ENCODE results near the gene FAM3A.
"Not testable (repeated sequence)": the region's sequence is repeated elsewhere in the genome, so short reads cannot be mapped to it uniquely, and the experiment has no call there.

FAM3A gene

GRCh38 chrX:154515966-154516655, at the start of gene FAM3A:
FAM3A (minus strand) TSS chrX:154516232; CDS start chrX:154515772, 460 bp downstream.
- no peak for TF ChIP-seq EZH2phosphoT487 (IDR thresholded peaks at IDR 0.05; ENCODE audit: borderline replicate concordance, low read length)
- TF ChIP-seq CTCF (IDR thresholded peaks at IDR 0.05; ENCODE audit: low read depth, low read length, poor library complexity, severe bottlenecking): no peak
- no peaks in the 10 kb centered on the region for H3K27me3 ChIP-seq (ENCODE audit: control insufficient read depth, low read length)

GRCh38 chrX:154562295-154562694, 46.3 kb upstream of the FAM3A start:
- not testable (repeated sequence) for H3K4me3 ChIP-seq (ENCODE audit: low read length); H4K20me1 ChIP-seq (ENCODE audit: control insufficient read depth, insufficient read depth, low read depth, low read length); H3K9me3 ChIP-seq (ENCODE audit: control insufficient read depth, insufficient read depth, low read length); H3K27ac ChIP-seq (ENCODE audit: low read depth, low read length); H3K36me3 ChIP-seq (ENCODE audit: control insufficient read depth, low read length); H3K4me1 ChIP-seq (ENCODE audit: control insufficient read depth, low read length); H3K4me2 ChIP-seq (ENCODE audit: low read length); H3F3A ChIP-seq (ENCODE audit: control insufficient read depth, insufficient read depth); H3K27me3 ChIP-seq (ENCODE audit: control insufficient read depth, low read length); H3K79me2 ChIP-seq (ENCODE audit: control insufficient read depth, low read length); H3K9me2 ChIP-seq (replicated peaks; ENCODE audit: control insufficient read depth, low read length)

More at GRCh38 chrX:154515966-154516655, at the start of gene FAM3A:
- H3K4me3 ChIP-seq (ENCODE audit: low read length): peak within 1 kb of the TSS; percentile 84
- peak within 1 kb of the TSS; percentile 91 for H3K4me2 ChIP-seq (ENCODE audit: low read length)
- peak within 1 kb of the TSS; percentile 35 for H3K27ac ChIP-seq (ENCODE audit: low read depth, low read length)
- H3F3A ChIP-seq (ENCODE audit: control insufficient read depth, insufficient read depth): no peaks in the 10 kb centered on the region
- H3K4me1 ChIP-seq (ENCODE audit: control insufficient read depth, low read length): peaks cover 17% of the 10 kb centered on the region
- no peaks in the 10 kb centered on the region for H3K9me3 ChIP-seq (ENCODE audit: control insufficient read depth, insufficient read depth, low read length)
- no peaks in the 10 kb centered on the region for H3K9me2 ChIP-seq (replicated peaks; ENCODE audit: control insufficient read depth, low read length)
- H3K79me2 ChIP-seq (ENCODE audit: control insufficient read depth, low read length): peaks cover 16% of the 10 kb centered on the region
- no peaks in the 10 kb centered on the region for H4K20me1 ChIP-seq (ENCODE audit: control insufficient read depth, insufficient read depth, low read depth, low read length)
- H3K36me3 ChIP-seq (ENCODE audit: control insufficient read depth, low read length): peaks cover 4% of the 10 kb centered on the region; the same call in 1 of the 2 replicates

- H3K4me3 ChIP-seq (ENCODE audit: low read length); H3K9me3 ChIP-seq (ENCODE audit: control insufficient read depth, insufficient read depth, low read length); H4K20me1 ChIP-seq (ENCODE audit: control insufficient read depth, insufficient read depth, low read depth, low read length); H3K36me3 ChIP-seq (ENCODE audit: control insufficient read depth, low read length); H3K4me1 ChIP-seq (ENCODE audit: control insufficient read depth, low read length); H3K9me2 ChIP-seq (replicated peaks; ENCODE audit: control insufficient read depth, low read length); H3K27ac ChIP-seq (ENCODE audit: low read depth, low read length); H3F3A ChIP-seq (ENCODE audit: control insufficient read depth, insufficient read depth); H3K4me2 ChIP-seq (ENCODE audit: low read length); H3K79me2 ChIP-seq (ENCODE audit: control insufficient read depth, low read length); H3K27me3 ChIP-seq (ENCODE audit: control insufficient read depth, low read length): not testable (repeated sequence)
These were observed 44.3 kb upstream of the FAM3A start for GRCh38 chrX:154560326-154560725.

GRCh38 chrX:154558896-154559295, 42.9 kb upstream of the FAM3A start:
- not testable (repeated sequence) for H3K9me2 ChIP-seq (replicated peaks; ENCODE audit: control insufficient read depth, low read length); H3K36me3 ChIP-seq (ENCODE audit: control insufficient read depth, low read length); H3K27me3 ChIP-seq (ENCODE audit: control insufficient read depth, low read length); H4K20me1 ChIP-seq (ENCODE audit: control insufficient read depth, insufficient read depth, low read depth, low read length); H3K9me3 ChIP-seq (ENCODE audit: control insufficient read depth, insufficient read depth, low read length); H3F3A ChIP-seq (ENCODE audit: control insufficient read depth, insufficient read depth); H3K4me2 ChIP-seq (ENCODE audit: low read length); H3K27ac ChIP-seq (ENCODE audit: low read depth, low read length); H3K4me1 ChIP-seq (ENCODE audit: control insufficient read depth, low read length); H3K79me2 ChIP-seq (ENCODE audit: control insufficient read depth, low read length); H3K4me3 ChIP-seq (ENCODE audit: low read length)

GRCh38 chrX:154558060-154558690, 42.1 kb upstream of the FAM3A start:
- H4K20me1 ChIP-seq (ENCODE audit: control insufficient read depth, insufficient read depth, low read depth, low read length); H3K27ac ChIP-seq (ENCODE audit: low read depth, low read length); H3K4me2 ChIP-seq (ENCODE audit: low read length); H3K9me3 ChIP-seq (ENCODE audit: control insufficient read depth, insufficient read depth, low read length); H3K9me2 ChIP-seq (replicated peaks; ENCODE audit: control insufficient read depth, low read length); H3K4me1 ChIP-seq (ENCODE audit: control insufficient read depth, low read length); H3K4me3 ChIP-seq (ENCODE audit: low read length); H3K36me3 ChIP-seq (ENCODE audit: control insufficient read depth, low read length); H3F3A ChIP-seq (ENCODE audit: control insufficient read depth, insufficient read depth); H3K79me2 ChIP-seq (ENCODE audit: control insufficient read depth, low read length); H3K27me3 ChIP-seq (ENCODE audit: control insufficient read depth, low read length): not testable (repeated sequence)

GRCh38 chrX:154552112-154552806, 36.2 kb upstream of the FAM3A start:
- not testable (repeated sequence) for H3K27ac ChIP-seq (ENCODE audit: low read depth, low read length); H3K4me1 ChIP-seq (ENCODE audit: control insufficient read depth, low read length); H3K4me3 ChIP-seq (ENCODE audit: low read length); H3K27me3 ChIP-seq (ENCODE audit: control insufficient read depth, low read length); H3K36me3 ChIP-seq (ENCODE audit: control insufficient read depth, low read length); H3K9me3 ChIP-seq (ENCODE audit: control insufficient read depth, insufficient read depth, low read length); H3K9me2 ChIP-seq (replicated peaks; ENCODE audit: control insufficient read depth, low read length); H4K20me1 ChIP-seq (ENCODE audit: control insufficient read depth, insufficient read depth, low read depth, low read length); H3K4me2 ChIP-seq (ENCODE audit: low read length); H3F3A ChIP-seq (ENCODE audit: control insufficient read depth, insufficient read depth)
- peaks cover 52% of the 10 kb centered on the region for H3K79me2 ChIP-seq (ENCODE audit: control insufficient read depth, low read length)

All from DOHH2 (cell line).